B cell (primary cell): ENCODE results near the gene ACRV1. TPM values are rescaled to one million over a fixed set of nuclear protein-coding genes. Genes with fewer than 3 reads are reported as not detected.

ENCODE experiments used
- ATAC-seq: fragments of 200-7000 bp; cut with Tn5 transposase; one replicate; pipeline ENCODE4 v1.10.0; 2021; ENCODE audit warnings: low read depth, mild to moderate bottlenecking, moderate number of reproducible peaks, moderate library complexity
- CTCF ChIA-PET: fragments of 350-600 bp; sonication (Branson Sonifier 250); formaldehyde crosslinking; loops from one replicate; lab custom pipeline; 2021; ENCODE audit warnings: antibody characterized with exemption, inconsistent platforms; lab: Charles Lee
- POLR2A ChIA-PET: fragments of 350-600 bp; sonication (Branson Sonifier 250); formaldehyde crosslinking; loops from one replicate; lab custom pipeline; 2021; ENCODE audit warnings: antibody characterized with exemption; lab: Charles Lee
- DNase-seq: peaks from one replicate; pipeline ENCODE4 v3.0.0; 2013
- H2AFZ ChIP-seq: 2 replicates; pipeline ENCODE4 v1.6.1; 2012; ENCODE audit warnings: mild to moderate bottlenecking, low read depth, low read length; ENCODE audit not compliant: insufficient read depth, poor library complexity, severe bottlenecking
- H3K27ac ChIP-seq, 2 donors: 1 replicate in 1 of 2; 2 replicates in 1 of 2; pipeline ENCODE4 v1.5.1; 2012 to 2013; ENCODE audit warnings: low read length in 2 of 2, mild to moderate bottlenecking in 2 of 2, moderate library complexity in 1 of 2
- H3K27me3 ChIP-seq, 4 experiments: fragments of 200-600 bp in 1 of 4; sonication (generic) in 1 of 4; replicated peaks in 1 of 4; 1 replicate in 2 of 4; 2 replicates in 2 of 4; pipeline versions ENCODE4 v1.6.1 to v1.7.0; 2013 to 2016; ENCODE audit warnings: low read length in 3 of 4, mild to moderate bottlenecking in 2 of 4, mixed read lengths in 1 of 4, moderate library complexity in 1 of 4; ENCODE audit not compliant: insufficient read depth in 4 of 4, control insufficient read depth in 3 of 4; ENCODE audit errors: control extremely low read depth in 1 of 4
- H3K36me3 ChIP-seq, 2 experiments: replicated peaks in 1 of 2; 1 replicate in 1 of 2; 2 replicates in 1 of 2; pipeline versions ENCODE4 v1.6.1 to v1.7.1; 2013; ENCODE audit warnings: low read length in 1 of 2; ENCODE audit not compliant: insufficient read depth in 2 of 2, control insufficient read depth in 1 of 2; ENCODE audit errors: control extremely low read depth in 1 of 2, extremely low read depth in 1 of 2
- H3K4me1 ChIP-seq, 2 donors: fragments of 200-600 bp in 1 of 2; sonication (generic) in 1 of 2; 1 replicate in 1 of 2; 2 replicates in 1 of 2; pipeline versions ENCODE4 v1.5.1 to v1.6.1; 2013 to 2017; ENCODE audit warnings: low read length in 2 of 2; ENCODE audit not compliant: control insufficient read depth in 2 of 2, insufficient read depth in 2 of 2
- H3K4me2 ChIP-seq: replicated peaks from 2 replicates; pipeline ENCODE3; 2012; ENCODE audit warnings: mild to moderate bottlenecking, low read depth, low read length; ENCODE audit not compliant: poor library complexity, severe bottlenecking
- H3K4me3 ChIP-seq, 5 experiments: fragments of 200-600 bp in 1 of 5; sonication (generic) in 1 of 5; 1 replicate in 3 of 5; 2 replicates in 2 of 5; pipeline versions ENCODE4 v1.5.1 to v1.7.0; 2011 to 2016; ENCODE audit warnings: low read length in 4 of 5, mild to moderate bottlenecking in 4 of 5, low read depth in 2 of 5, control low read depth in 1 of 5, moderate library complexity in 1 of 5; ENCODE audit not compliant: insufficient read depth in 1 of 5; ENCODE audit errors: control extremely low read depth in 1 of 5, extremely low read depth in 1 of 5
- H3K79me2 ChIP-seq: fragments of 200-600 bp; sonication (generic); one replicate; pipeline ENCODE4 v1.6.0; 2016; ENCODE audit warnings: low read length; ENCODE audit not compliant: control insufficient read depth, insufficient read depth
- H3K9ac ChIP-seq: fragments of 200-600 bp; sonication (generic); 2 replicates; pipeline ENCODE4 v1.6.1; 2017; ENCODE audit warnings: mild to moderate bottlenecking, low read length, moderate library complexity
- H3K9me3 ChIP-seq, 3 donors: one replicate each; pipeline versions ENCODE4 v1.6.1 to v1.7.1; 2013; ENCODE audit warnings: low read length in 2 of 3; ENCODE audit not compliant: control insufficient read depth in 2 of 3, insufficient read depth in 1 of 3; ENCODE audit errors: control extremely low read depth in 1 of 3
- H4K20me1 ChIP-seq: 2 replicates; pipeline ENCODE4 v1.6.0; 2012; ENCODE audit warnings: mild to moderate bottlenecking, low read length; ENCODE audit not compliant: insufficient read depth, control insufficient read depth, poor library complexity, severe bottlenecking
- H3K27ac Mint-ChIP-seq: one replicate; pipeline ENCODE4 v1.8.0; 2021; ENCODE audit warnings: mixed read lengths
- H3K27me3 Mint-ChIP-seq: one replicate; pipeline ENCODE4 v1.8.0; 2021; ENCODE audit warnings: mixed read lengths
- H3K4me1 Mint-ChIP-seq: one replicate; pipeline ENCODE4 v1.8.0; 2021; ENCODE audit warnings: mixed read lengths
- H3K4me3 Mint-ChIP-seq: one replicate; pipeline ENCODE4 v1.8.0; 2021; ENCODE audit warnings: mixed read lengths
- H3K9me3 Mint-ChIP-seq: one replicate; pipeline ENCODE4 v1.8.0; 2022; ENCODE audit warnings: mixed read lengths; ENCODE audit not compliant: insufficient read depth
- CTCF ChIP-seq: fragments of 200-600 bp; IDR thresholded peaks from one replicate; pipeline ENCODE4 v1.8.0; 2022; ENCODE audit warnings: antibody characterized with exemption, mild to moderate bottlenecking
- EZH2 ChIP-seq: IDR thresholded peaks from 2 replicates; pipeline ENCODE4 v1.6.1; 2012; ENCODE audit warnings: borderline replicate concordance, low read depth, mild to moderate bottlenecking, moderate library complexity, low read length; ENCODE audit not compliant: insufficient read depth, poor library complexity, severe bottlenecking
- WGBS: methylation state at CpG from one replicate; pipeline ENCODE4 v1.1.5; 2013; ENCODE audit warnings: missing lambda C conversion rate; ENCODE audit not compliant: insufficient coverage; 5-methylcytosine and 5-hydroxymethylcytosine counted together
- intact Hi-C: fragments of 100-400 bp; cut with micrococcal nuclease; formaldehyde crosslinking; loops from one replicate; pipeline ENCODE4 v1.10.0; 2022
- polyA plus RNA-seq: library from polyadenylated mRNA; depleted of rRNA; stranded (reverse); fragments of >200 nt; gene quantifications from 2 replicates; pipeline ENCODE4 v1.2.3, GENCODE V29; 2012
- total RNA-seq, 2 donors: library from RNA; stranded (reverse); fragments of 120-200 nt in 1 of 2; gene quantifications; 1 replicate in 1 of 2; 2 replicates in 1 of 2; pipeline versions ENCODE4 v1.2.3 to v1.2.4, GENCODE V29; 2013 to 2022

The ACRV1 gene
- total and polyA plus RNA-seq, 2 donors (not counting 1 experiment from before 2014, with no cell fraction given), result not detected

GRCh38 chr11:125694951-125695350 is 14.3 kb upstream of the ACRV1 start:
- peaks cover 10% of the 10 kb centered on the region for H3K27me3 Mint-ChIP-seq
- no peaks in the 10 kb centered on the region for H3K4me1 Mint-ChIP-seq
- no peaks in the 10 kb centered on the region for H3K4me1 ChIP-seq
- H3K4me2 ChIP-seq, result no peak overlapping the region
- H4K20me1 ChIP-seq, result no peaks in the 10 kb centered on the region
- no peaks in the 10 kb centered on the region for H3K9me3 ChIP-seq
- no peaks in the 10 kb centered on the region for H3K27me3 ChIP-seq
- H3K27ac Mint-ChIP-seq, result no peak overlapping the region
- DNase-seq (no peak), ATAC-seq (no peak)
- intact Hi-C loops, result no loop called here
- no peak overlapping the region for H3K4me3 ChIP-seq
- no peak overlapping the region for H3K27ac ChIP-seq
- CTCF ChIA-PET, result no interaction called here
- POLR2A ChIA-PET, result no interaction called here
- no CpG with 5 or more reads among the region's 2 CpGs for WGBS
- no peak overlapping the region for H3K9ac ChIP-seq
- H3K4me3 Mint-ChIP-seq, result no peak overlapping the region
- no peak for TF ChIP-seq CTCF
- H3K9me3 Mint-ChIP-seq, result no peaks in the 10 kb centered on the region
- H2AFZ ChIP-seq, result no peak overlapping the region
- no peaks in the 10 kb centered on the region for H3K79me2 ChIP-seq
- no peaks in the 10 kb centered on the region for H3K36me3 ChIP-seq

- Histone ChIP-seq H2AFZ (no peak overlapping the region), H3K9me3 (no peaks in the 10 kb centered on the region), H3K79me2 (no peaks in the 10 kb centered on the region), H3K36me3 (no peaks in the 10 kb centered on the region), H3K4me3 (no peak overlapping the region), H4K20me1 (no peaks in the 10 kb centered on the region), H3K4me2 (no peak overlapping the region), H3K9ac (no peak overlapping the region), H3K4me1 (no peaks in the 10 kb centered on the region), H3K27me3 (no peaks in the 10 kb centered on the region), H3K27ac (no peak overlapping the region)
- Mint-ChIP-seq H3K9me3 (no peaks in the 10 kb centered on the region), H3K27me3 (no peaks in the 10 kb centered on the region), H3K27ac (no peak overlapping the region), H3K4me3 (no peak overlapping the region), H3K4me1 (no peaks in the 10 kb centered on the region)
- WGBS, result 88% methylated on average over 3 of the region's 5 CpGs
- CTCF ChIA-PET, result no interaction called here
- intact Hi-C loops, result no loop called here
- no peak for TF ChIP-seq CTCF
- TF ChIP-seq EZH2, result no peak
- DNase-seq, result no peak
- POLR2A ChIA-PET, result no interaction called here
- ATAC-seq, result no peak
Measured at GRCh38 chr11:125692887-125693286, 12.2 kb upstream of the ACRV1 start.
